Measurements from ENCODE around the gene MAP3K14. TPM values are rescaled to one million over a fixed set of nuclear protein-coding genes. Genes with fewer than 3 reads are reported as not detected.

Gene MAP3K14
- total and polyA plus RNA-seq, 2 experiments from 2014 or later: 2.3 to 3.0 TPM

DNA sequence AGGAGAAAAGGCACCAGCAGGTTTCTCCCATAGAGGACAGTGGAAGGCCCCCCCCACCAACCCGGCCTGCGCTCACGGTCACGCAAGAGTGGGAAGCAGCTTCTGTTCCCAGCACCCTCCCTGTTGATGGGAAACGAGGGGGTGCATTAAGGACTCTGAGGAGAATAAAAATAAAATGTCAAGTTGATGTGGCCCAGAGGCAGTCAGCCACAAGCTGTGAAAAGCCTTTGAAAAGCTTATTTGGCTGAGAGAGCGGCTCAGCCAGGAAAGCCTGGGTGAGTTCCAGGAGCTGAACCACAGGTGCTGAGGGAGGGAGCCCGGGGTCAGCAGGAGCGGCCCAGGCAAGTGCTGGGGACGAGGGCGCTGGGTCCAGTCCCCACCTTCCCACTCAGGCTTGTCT is 28.0 kb downstream of the MAP3K14 start:
- H3K27ac ChIP-seq: no peak overlapping the region
- H3K4me2 ChIP-seq: no peak overlapping the region
- H3K27me3 ChIP-seq: no peaks in the 10 kb centered on the region
- peaks cover 34% of the 10 kb centered on the region for H3K4me1 ChIP-seq (ENCODE audit: insufficient read depth)
- H3K79me2 ChIP-seq: peaks cover 17% of the 10 kb centered on the region
- 85% methylated on average over 10 of the region's 10 CpGs for WGBS (ENCODE audit: low lambda C conversion rate, missing lambda C conversion rate)
- TF ChIP-seq EZH2 (IDR thresholded peaks at IDR 0.05; ENCODE audit: borderline replicate concordance) (no peak), EZH2phosphoT487 (IDR thresholded peaks at IDR 0.05; ENCODE audit: low read depth, severe bottlenecking, unreplicated experiment) (no peak)
- TF ChIP-seq, protein P1, sequence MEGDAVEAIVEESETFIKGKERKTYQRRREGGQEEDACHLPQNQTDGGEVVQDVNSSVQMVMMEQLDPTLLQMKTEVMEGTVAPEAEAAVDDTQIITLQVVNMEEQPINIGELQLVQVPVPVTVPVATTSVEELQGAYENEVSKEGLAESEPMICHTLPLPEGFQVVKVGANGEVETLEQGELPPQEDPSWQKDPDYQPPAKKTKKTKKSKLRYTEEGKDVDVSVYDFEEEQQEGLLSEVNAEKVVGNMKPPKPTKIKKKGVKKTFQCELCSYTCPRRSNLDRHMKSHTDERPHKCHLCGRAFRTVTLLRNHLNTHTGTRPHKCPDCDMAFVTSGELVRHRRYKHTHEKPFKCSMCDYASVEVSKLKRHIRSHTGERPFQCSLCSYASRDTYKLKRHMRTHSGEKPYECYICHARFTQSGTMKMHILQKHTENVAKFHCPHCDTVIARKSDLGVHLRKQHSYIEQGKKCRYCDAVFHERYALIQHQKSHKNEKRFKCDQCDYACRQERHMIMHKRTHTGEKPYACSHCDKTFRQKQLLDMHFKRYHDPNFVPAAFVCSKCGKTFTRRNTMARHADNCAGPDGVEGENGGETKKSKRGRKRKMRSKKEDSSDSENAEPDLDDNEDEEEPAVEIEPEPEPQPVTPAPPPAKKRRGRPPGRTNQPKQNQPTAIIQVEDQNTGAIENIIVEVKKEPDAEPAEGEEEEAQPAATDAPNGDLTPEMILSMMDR (IDR thresholded peaks at IDR 0.05; ENCODE audit: poor library complexity): no peak
- no peak overlapping the region for H3K4me3 ChIP-seq
- no peaks in the 10 kb centered on the region for H3K36me3 ChIP-seq (replicated peaks; ENCODE audit: insufficient read depth, low read depth)
- no peak for DNase-seq (ENCODE audit: low spot score)
- H2AFZ ChIP-seq: no peak overlapping the region
- H3K9me2 ChIP-seq (replicated peaks; ENCODE audit: insufficient read depth): no peaks in the 10 kb centered on the region
- peaks cover 6% of the 10 kb centered on the region for H4K20me1 ChIP-seq (ENCODE audit: insufficient read depth, poor library complexity, severe bottlenecking)
- H3K9me3 ChIP-seq (ENCODE audit: low read depth): no peaks in the 10 kb centered on the region

DNA sequence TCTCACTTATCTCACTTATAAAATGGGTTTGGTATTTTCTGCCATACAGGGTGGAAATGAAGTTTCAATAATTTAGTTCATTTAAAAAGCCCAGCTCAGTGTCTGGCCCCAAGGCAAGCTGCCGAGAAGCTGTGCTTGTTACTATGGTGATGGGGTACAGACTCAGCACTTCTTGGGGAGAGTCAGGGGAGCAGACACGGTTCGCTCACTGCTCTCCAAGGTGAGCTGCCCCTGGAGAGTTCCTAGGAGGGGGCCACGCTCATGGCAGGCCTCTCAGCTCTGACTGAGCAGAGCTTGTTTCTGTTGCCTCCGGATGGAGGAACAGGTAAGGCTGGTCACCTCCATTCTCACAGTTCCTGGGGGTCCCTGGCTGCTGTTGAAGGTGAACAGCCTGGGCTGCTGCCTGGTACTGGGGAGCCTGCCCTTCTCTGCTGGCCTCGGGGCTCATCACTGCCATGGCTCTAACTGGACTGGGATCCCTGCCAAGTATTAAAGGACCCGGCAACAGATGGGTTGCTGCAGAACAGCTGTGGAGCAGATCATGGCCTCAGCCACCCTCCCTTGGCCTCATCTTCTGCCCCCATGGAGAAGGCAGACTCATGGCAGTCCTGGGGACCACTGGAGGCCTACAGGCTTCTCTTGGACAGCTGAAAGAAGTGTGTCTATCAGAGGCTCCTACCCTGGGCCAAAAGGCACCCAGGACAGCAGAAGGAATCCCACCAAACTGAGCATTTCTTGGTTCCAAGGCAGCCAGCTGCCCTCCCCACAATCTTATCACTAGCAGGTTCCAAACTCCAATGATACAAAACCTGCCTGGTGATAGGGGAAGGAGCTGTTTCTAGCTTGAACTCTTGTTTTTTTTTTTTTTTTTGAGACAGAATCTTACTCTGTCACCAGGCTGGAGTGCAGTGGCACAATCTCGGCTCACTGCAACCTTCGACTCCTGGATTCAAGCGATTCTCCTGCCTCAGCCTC is 29.0 kb downstream of the MAP3K14 start:
- Histone ChIP-seq H3K4me3 (no peak overlapping the region), H4K20me1 (ENCODE audit: insufficient read depth, poor library complexity, severe bottlenecking) (peaks cover 2% of the 10 kb centered on the region), H3K27me3 (no peaks in the 10 kb centered on the region), H3K79me2 (peaks cover 13% of the 10 kb centered on the region), H3K4me2 (no peak overlapping the region), H3K4me1 (ENCODE audit: insufficient read depth) (peaks cover 24% of the 10 kb centered on the region), H3K9me2 (replicated peaks; ENCODE audit: insufficient read depth) (no peaks in the 10 kb centered on the region), H3K36me3 (replicated peaks; ENCODE audit: insufficient read depth, low read depth) (no peaks in the 10 kb centered on the region), H3K27ac (peak overlapping the region; percentile 15), H3K9me3 (ENCODE audit: low read depth) (no peaks in the 10 kb centered on the region), H2AFZ (no peak overlapping the region)
- TF ChIP-seq, protein P1 (IDR thresholded peaks at IDR 0.05; ENCODE audit: poor library complexity): no peak
- TF ChIP-seq EZH2 (IDR thresholded peaks at IDR 0.05; ENCODE audit: borderline replicate concordance) (no peak), EZH2phosphoT487 (IDR thresholded peaks at IDR 0.05; ENCODE audit: low read depth, severe bottlenecking, unreplicated experiment) (no peak)
- DNase-seq (ENCODE audit: low spot score): no peak
- 70% methylated on average over 10 of the region's 10 CpGs for WGBS (ENCODE audit: low lambda C conversion rate, missing lambda C conversion rate)

DNA sequence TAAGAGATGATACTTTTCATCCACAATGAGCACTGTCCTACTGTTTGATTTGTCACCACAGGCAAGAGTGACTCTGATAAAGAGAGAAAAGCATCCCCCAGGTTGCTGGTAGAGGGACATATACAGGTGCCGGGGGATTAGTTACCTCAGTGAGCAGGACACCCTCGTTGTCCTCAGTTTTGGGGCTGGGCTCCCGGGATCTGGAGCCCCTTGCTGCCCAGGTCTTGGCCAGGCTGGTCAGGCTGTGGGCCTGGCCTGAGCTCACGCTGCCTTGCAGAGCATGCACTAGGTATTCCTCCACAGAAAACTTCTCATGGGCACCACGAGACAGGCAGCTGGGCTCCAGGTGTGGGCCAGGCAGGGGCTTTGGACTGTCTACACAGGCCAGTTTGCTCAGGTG is 30.5 kb downstream of the MAP3K14 start:
- no peaks in the 10 kb centered on the region for H3K9me2 ChIP-seq (replicated peaks; ENCODE audit: insufficient read depth)
- DNase-seq (ENCODE audit: low spot score): no peak
- peaks cover 4% of the 10 kb centered on the region for H3K79me2 ChIP-seq
- no peaks in the 10 kb centered on the region for H3K9me3 ChIP-seq (ENCODE audit: low read depth)
- no peak overlapping the region for H3K4me2 ChIP-seq
- H3K36me3 ChIP-seq (replicated peaks; ENCODE audit: insufficient read depth, low read depth): no peaks in the 10 kb centered on the region
- no peak for TF ChIP-seq EZH2 (IDR thresholded peaks at IDR 0.05; ENCODE audit: borderline replicate concordance)
- no peak for TF ChIP-seq EZH2phosphoT487 (IDR thresholded peaks at IDR 0.05; ENCODE audit: low read depth, severe bottlenecking, unreplicated experiment)
- TF ChIP-seq, protein P1 (IDR thresholded peaks at IDR 0.05; ENCODE audit: poor library complexity): no peak
- peaks cover 14% of the 10 kb centered on the region for H3K4me1 ChIP-seq (ENCODE audit: insufficient read depth)
- no peak overlapping the region for H2AFZ ChIP-seq
- H4K20me1 ChIP-seq (ENCODE audit: insufficient read depth, poor library complexity, severe bottlenecking): no peaks in the 10 kb centered on the region
- no peak overlapping the region for H3K27ac ChIP-seq
- no peaks in the 10 kb centered on the region for H3K27me3 ChIP-seq
- WGBS (ENCODE audit: low lambda C conversion rate, missing lambda C conversion rate): 93% methylated on average over 5 of the region's 5 CpGs
- H3K4me3 ChIP-seq: no peak overlapping the region
